ENCODE measurements around the gene RBM10.

- TF ChIP-seq, protein P1, sequence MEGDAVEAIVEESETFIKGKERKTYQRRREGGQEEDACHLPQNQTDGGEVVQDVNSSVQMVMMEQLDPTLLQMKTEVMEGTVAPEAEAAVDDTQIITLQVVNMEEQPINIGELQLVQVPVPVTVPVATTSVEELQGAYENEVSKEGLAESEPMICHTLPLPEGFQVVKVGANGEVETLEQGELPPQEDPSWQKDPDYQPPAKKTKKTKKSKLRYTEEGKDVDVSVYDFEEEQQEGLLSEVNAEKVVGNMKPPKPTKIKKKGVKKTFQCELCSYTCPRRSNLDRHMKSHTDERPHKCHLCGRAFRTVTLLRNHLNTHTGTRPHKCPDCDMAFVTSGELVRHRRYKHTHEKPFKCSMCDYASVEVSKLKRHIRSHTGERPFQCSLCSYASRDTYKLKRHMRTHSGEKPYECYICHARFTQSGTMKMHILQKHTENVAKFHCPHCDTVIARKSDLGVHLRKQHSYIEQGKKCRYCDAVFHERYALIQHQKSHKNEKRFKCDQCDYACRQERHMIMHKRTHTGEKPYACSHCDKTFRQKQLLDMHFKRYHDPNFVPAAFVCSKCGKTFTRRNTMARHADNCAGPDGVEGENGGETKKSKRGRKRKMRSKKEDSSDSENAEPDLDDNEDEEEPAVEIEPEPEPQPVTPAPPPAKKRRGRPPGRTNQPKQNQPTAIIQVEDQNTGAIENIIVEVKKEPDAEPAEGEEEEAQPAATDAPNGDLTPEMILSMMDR (IDR thresholded peaks at IDR 0.05), result no peak
- no peak for TF ChIP-seq EP300 (IDR thresholded peaks at IDR 0.05)
Measured at GRCh38 chrX:47216393-47216925, 71.4 kb downstream of the RBM10 start.

Measured in gastroesophageal sphincter (tissue), 3 donors.